Body of pancreas (tissue), 4 donors: Measurements from ENCODE around the gene OSTF1.

Experiments used
- CTCF ChIP-seq, 7 experiments: fragments of 450-650 bp in 4 of 7; fragments of 200-600 bp in 3 of 7; sonication (generic) in 3 of 7; IDR thresholded peaks; one replicate each; pipeline ENCODE4 v1.5.1; 2016 to 2019; ENCODE audit warnings: antibody characterized with exemption in 7 of 7
- POLR2A ChIP-seq, 3 donors: fragments of 450-650 bp; IDR thresholded peaks; one replicate each; pipeline ENCODE4 v1.6.1; 2016; ENCODE audit warnings: antibody characterized with exemption in 3 of 3, mild to moderate bottlenecking in 2 of 3

GRCh38 chr9:75088646-75089372, 495 bp downstream of the OSTF1 start:
- TF ChIP-seq CTCF (IDR thresholded peaks at IDR 0.05) = peak in 4 of 7 experiments; percentile 29 to 36 (median 31)
- TF ChIP-seq POLR2A (IDR thresholded peaks at IDR 0.05) = no peak
